GM12892 (cell line): ENCODE data around the gene TNFSF4.

Source experiments
- POLR2A ChIP-seq: IDR thresholded peaks from 2 replicates; pipeline ENCODE4 v1.6.1; 2011; ENCODE audit warnings: low read depth, low read length, control low read depth
- POLR2AphosphoS5 ChIP-seq: IDR thresholded peaks from 2 replicates; pipeline ENCODE4 v1.6.1; 2011; ENCODE audit warnings: low read depth, low read length, control low read depth
- TAF1 ChIP-seq: IDR thresholded peaks from 2 replicates; pipeline ENCODE4 v1.6.1; 2011; ENCODE audit warnings: low read depth, mild to moderate bottlenecking, control low read depth, low read length, borderline replicate concordance

DNA sequence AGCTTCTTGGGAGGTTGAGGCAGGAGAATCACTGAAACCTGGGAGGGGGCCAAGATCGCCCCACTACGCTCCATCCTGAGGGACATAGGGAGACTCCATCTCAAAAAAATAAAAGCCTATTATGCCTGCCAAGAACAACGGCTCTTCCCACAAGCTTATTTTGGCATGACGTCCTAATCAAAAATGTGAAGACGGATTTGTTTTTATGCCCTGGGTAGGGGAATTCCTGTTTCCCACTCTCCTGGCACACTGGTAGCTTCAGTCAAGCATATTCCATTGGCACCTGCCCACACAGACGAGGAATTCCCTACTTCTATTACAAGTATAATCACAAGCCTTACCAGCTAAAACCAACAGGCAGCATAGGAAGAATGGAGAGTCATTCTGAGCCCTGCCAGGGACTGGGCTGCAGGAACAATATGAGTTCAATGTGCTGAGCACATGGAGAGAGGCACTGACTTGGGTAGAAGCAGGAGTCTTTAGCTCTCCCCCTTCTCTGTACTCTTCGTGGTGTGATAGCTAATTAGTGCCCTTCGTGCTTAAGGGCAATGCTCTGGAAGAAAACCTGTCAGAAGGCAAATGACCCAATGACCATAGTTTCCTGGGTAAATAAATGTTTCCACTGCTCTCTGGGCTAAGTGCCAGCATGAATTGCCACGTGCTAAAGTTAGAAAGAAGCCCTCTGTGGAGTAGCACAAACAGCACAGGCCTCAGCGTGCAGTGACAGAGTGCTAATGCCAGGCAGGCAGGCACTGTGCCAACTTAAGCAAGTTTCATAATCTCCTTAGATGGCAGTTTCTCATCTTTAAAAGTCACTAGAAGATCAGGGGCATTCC lies 16.8 kb downstream of the TNFSF4 start:
- no peak for TF ChIP-seq POLR2A
- no peak for TF ChIP-seq POLR2AphosphoS5
- no peak for TF ChIP-seq TAF1
